RCC 7860 (cell line): ENCODE results near the gene KLK1.
"Not testable (repeated sequence)": the region's sequence is repeated elsewhere in the genome, so short reads cannot be mapped to it uniquely, and the experiment has no call there.

Experiments used
- DNase-seq: peaks from one replicate; pipeline ENCODE4 v3.0.0-alpha.2; 2015; ENCODE audit warnings: low spot score
- FAIRE-seq: peaks from 2 replicates; lab custom pipeline; 2012; peaks lifted over from hg19 to GRCh38; lab: Jason Lieb, UNC

KLK1 gene

GRCh38 chr19:50770164-50770563, 53.4 kb downstream of the KLK1 start, which contains the start of gene GPR32:
GPR32 (plus strand) TSS chr19:50770464; CDS start chr19:50770601, 137 bp downstream.
- FAIRE-seq, DNase-seq: not testable (repeated sequence)
